ENCODE data around the gene RTN4RL2.
A peak's percentile ranks its signal among the peaks of the same experiment; 100 is the strongest.
"Not testable (repeated sequence)": the region's sequence is repeated elsewhere in the genome, so short reads cannot be mapped to it uniquely, and the experiment has no call there.

Gene RTN4RL2

GRCh38 chr11:57434640-57435546, 25.4 kb upstream of the RTN4RL2 start:
- DNase-seq = peak; percentile 23

GRCh38 chr11:57436031-57436430, 24.3 kb upstream of the RTN4RL2 start:
- DNase-seq = no peak

GRCh38 chr11:57438345-57439285, 21.7 kb upstream of the RTN4RL2 start:
- no peak for DNase-seq

GRCh38 chr11:57439786-57440185, 20.5 kb upstream of the RTN4RL2 start:
- DNase-seq = no peak

GRCh38 chr11:57440744-57441414, 19.4 kb upstream of the RTN4RL2 start:
- DNase-seq = no peak

GRCh38 chr11:57444362-57445121, 15.8 kb upstream of the RTN4RL2 start:
- no peak for DNase-seq

DNA sequence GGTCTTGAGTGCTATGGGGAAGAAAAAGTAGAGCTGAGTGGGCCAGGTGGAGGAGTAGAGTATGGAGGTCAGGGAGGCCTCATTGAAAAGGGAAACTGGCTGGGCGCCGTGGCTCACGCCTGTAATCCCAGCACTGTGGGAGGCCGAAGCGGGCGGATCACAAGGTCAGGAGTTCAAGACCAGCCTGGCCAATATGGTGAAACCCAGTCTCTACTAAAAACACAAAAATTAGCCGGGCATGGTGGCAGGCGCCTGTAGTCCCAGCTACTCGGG, 15.3 kb upstream of the RTN4RL2 start:
- DNase-seq = not testable (repeated sequence)

DNA sequence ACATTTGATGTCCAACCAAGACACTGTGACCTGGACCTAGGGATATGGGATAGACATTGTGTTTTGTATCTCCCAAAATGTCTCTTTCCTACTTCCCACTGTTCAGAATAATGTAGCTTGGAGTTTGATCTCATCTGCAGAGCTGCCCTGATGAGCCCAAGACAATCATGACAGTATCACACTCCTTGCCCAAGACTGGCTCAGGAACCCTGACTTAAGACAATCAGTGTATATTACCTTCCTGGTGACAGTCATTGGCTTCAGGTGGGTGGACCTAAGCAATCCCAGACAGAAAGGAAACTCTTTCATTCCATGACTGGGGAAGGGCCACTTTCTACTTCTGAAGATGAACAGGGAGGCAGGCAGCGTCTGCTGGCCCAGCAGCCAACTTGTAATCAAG, 14.3 kb upstream of the RTN4RL2 start:
- no peak for DNase-seq

DNA sequence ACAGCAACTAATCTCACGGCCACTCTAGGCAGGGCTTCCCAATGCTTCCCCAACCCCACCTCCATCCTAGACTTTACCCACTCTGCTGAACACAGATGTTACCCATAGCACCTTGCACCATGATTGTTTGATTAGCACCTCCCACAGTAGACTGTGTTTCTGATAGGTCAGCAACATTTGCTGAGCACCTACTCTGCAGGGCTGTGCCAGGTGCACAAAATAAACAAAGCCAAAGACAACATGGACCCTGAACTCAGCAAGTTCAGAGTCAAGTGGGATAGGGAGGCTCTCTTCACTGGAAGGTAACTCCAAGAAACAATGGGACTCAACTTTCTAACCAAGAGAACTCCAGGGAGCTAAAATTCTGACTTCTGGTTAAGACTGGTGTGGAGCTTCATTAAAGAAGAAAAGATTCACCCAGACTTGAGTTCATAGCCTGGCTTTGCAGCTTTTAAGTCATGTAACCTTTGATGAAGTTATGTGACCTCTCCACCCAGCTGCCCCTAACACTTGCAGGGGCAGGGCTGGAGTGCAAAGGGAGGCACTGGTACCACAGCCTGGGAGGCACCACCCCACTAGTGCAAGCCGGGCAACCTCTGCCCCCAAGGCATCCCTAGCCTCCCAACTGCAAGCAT, 6.7 kb upstream of the RTN4RL2 start:
- no peak for DNase-seq

DNA sequence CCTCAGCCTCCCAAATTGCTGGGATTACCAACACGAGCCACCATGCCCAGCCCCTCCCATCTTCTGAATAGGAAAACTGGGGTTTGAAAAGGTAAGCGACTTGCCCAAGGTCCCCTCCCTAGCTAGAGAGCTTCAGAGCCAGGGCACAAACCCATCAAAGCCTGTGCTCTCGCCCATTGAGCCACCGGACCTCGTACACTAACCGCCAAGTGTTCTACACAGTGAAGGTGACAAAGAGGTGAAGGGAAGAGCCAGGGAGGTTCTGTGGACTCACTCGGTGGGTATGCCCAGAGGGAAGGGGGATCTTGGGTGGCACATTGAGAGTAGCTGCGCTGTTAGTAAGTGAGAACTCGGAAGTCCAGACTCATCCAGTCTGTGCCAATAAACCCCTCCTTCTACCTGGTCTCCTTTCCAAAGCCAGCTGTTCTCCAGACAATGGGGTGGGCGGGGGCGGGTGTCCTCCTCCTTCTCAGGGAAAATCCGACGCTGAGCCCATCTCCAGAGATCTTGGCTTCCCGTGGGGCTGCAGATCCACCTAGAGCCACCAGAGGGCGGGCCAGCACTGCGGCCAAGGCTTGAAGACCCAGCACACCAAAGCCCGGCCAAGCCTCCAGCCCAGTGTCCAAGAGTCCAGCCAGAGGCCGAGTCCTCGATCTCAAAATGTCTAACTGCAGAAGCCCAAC, 3.2 kb upstream of the RTN4RL2 start:
- DNase-seq = peak; percentile 92

GRCh38 chr11:57457643-57458023, 2.7 kb upstream of the RTN4RL2 start:
- no peak for DNase-seq

- peak; percentile 60 for DNase-seq
Observed at GRCh38 chr11:57458060-57458409, 2.3 kb upstream of the RTN4RL2 start.

- DNase-seq = peak; percentile 90
Observed at GRCh38 chr11:57458410-57459163, 1.7 kb upstream of the RTN4RL2 start.

DNA sequence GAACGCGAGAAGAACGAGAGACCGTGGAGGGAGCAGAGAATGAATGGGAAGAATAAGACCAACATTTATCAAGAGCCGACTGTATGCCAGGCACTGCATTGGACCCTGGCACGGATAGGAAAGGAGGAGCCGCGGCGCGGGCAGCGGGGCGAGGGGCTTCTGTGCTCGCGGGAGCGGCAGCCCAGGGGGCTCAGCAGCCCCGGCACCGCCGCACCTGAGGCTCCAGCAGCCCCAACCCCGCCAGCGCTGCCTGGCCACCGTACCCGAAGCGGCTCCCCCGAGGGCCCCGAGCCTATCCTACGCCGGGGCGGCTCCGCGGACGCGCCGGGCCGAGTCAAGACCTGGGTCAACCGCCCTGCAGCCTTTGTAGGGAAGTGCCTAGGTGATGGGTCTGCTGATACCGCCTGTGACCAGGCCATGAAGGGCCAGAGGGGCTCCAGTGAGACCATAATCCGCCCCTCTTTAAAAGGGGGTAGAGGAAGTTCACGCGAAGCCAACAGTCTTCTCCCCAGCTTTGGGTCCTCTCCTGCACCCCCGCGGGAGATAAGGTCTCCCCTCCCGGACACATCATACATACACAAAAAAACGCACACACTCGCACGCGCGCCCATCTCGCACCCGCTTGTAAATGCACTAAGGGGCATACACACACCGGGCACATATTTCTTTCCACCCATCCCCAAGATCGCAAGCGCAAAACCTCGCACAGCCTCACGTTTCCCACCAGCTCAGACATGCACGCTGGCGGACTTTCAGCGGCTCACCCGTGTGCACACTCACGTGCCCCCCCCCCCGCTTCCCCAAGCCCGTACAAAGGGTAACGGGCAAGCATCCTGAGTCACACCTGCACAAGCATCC, 935 bp upstream of the RTN4RL2 start:
- DNase-seq = peak; percentile 36

DNA sequence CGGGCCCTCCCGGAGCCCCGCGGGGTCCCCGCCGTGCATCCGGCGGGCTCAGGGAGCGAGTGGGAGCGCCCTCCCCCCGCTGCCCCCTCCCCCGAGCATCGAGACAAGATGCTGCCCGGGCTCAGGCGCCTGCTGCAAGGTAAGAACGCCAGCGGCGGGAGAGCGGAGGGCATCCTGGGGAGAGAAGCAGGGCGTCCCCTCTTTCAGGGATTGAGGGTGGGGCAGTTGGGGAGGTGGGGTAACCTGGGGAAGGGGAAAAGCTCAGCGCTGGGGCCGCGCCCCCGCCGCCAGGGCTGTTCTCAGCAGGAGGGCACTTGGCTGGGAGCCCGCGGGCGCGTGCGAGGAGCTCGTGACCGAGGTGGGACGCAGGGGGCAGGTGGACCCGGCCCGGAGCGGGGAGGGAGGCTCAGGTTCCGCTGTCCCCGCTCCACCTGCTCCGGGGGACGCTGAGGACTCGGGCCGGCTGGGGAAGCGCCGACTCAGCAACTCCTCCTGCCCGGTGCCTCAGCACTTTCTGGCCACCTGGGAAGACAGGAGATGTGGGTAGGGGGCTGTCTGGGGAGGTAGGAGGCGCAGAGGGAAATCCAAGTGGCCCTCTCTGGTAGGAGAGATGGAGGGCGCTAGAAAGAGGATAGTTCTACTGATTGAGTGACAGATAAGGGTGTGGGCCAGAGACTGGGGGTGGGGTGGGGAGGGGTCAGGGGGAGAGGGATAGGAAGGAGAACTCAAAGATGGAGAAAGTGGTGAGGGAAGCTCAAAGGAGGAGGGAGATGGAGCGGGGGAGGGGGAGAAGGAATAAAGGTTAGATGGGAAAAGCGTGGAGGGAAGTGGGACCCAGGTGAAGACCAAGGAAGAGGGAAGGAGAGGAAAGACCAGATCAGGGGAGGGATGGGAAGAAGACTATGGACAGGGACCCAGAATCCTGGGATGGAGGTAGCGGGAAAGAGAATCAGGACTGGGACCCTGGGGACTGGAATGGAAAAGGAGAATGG, 726 bp downstream of the RTN4RL2 start:
- peak; percentile 50 for DNase-seq

DNA sequence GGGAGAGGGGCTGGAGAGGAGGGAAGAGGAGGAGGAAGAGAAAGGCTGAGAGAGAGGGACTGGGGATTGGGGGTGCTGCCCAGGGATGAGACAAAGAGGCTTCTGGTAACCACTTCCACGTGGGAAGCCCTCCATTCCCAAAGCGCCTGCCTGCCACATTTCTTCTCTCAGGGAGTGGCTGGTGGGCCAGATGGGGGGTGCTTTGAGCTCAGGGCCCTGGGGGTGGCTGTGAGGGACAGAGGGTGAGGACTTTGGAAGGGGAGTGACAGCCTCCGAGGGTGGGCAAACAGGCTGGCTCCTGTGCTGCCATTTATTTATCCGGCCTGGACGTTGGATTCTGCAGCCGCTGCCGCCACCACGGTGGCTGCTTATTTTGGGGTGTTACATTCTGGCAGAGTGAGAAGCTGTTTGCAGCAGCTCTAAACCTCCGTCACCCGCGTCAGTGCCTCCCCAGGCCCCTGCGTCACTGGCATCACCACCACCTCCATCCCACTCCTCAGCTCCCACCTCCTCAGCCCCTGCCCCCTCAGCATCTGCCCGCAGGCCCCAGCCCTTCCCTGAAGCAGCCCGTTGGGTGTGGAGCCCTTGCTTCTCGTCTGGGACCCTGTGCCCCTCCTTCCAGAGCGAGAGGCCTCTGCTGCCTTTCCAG, 1.6 kb downstream of the RTN4RL2 start:
- DNase-seq = no peak

DNA sequence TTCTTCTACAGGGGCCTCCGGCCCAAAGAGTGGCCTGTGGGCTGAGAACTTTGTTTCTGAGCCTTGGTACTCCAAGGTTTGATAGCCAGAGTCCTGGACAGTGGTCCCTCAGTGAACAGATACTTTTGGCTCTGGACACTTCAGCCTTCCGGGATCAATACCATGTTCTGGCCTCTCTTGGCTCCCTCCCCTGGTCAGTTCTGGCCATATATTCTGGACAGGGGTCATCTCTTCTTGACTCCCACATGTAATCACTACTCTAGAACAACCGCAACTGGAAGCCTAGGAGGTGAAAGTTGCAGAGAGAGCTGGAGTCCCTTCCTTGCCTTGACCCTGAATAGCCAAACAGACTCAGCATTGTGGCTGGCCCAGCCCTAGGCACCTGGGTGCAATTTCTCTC, 2.3 kb downstream of the RTN4RL2 start:
- DNase-seq = no peak

Data from NCI-H82 (cell line).